Esophagus muscularis mucosa (tissue), 4 donors: Measurements from ENCODE around the gene WASF2. TPM values are rescaled to one million over a fixed set of nuclear protein-coding genes. Genes with fewer than 3 reads are reported as not detected.
A peak's percentile ranks its signal among the peaks of the same experiment; 100 is the strongest.

Experiments used
- DNase-seq: peaks from one replicate; pipeline ENCODE4 v3.0.0-alpha.2; 2017; ENCODE audit errors: extremely low spot score
- H3K27ac ChIP-seq, 4 donors: fragments of 200-600 bp; sonication (generic); replicated peaks in 1 of 4; 1 replicate in 3 of 4; 2 replicates in 1 of 4; pipeline ENCODE4 v1.5.1; 2016 to 2019; ENCODE audit warnings: mild to moderate bottlenecking in 1 of 4
- H3K27me3 ChIP-seq, 4 donors: fragments of 200-600 bp; sonication (generic); one replicate each; pipeline versions ENCODE4 v1.5.1 to v1.6.0; 2016 to 2019
- H3K36me3 ChIP-seq, 4 donors: fragments of 200-600 bp; sonication (generic); one replicate each; pipeline ENCODE4 v1.5.1; 2016 to 2019
- H3K4me1 ChIP-seq, 4 donors: fragments of 200-600 bp; sonication (generic); one replicate each; pipeline ENCODE4 v1.5.1; 2016 to 2019
- H3K4me3 ChIP-seq, 4 donors: fragments of 200-600 bp; sonication (generic); 1 replicate in 2 of 4; 2 replicates in 2 of 4; pipeline ENCODE4 v1.5.1; 2016 to 2019; ENCODE audit warnings: mild to moderate bottlenecking in 4 of 4, moderate library complexity in 1 of 4
- H3K9me3 ChIP-seq, 4 donors: fragments of 200-600 bp; sonication (generic); 1 replicate in 3 of 4; 2 replicates in 1 of 4; pipeline ENCODE4 v1.5.1; 2016 to 2019
- EP300 ChIP-seq: sonication (generic); formaldehyde crosslinking; IDR thresholded peaks from one replicate; pipeline ENCODE4 v1.6.1; 2017; ENCODE audit warnings: antibody characterized with exemption
- POLR2A ChIP-seq: fragments of 450-650 bp; IDR thresholded peaks from one replicate; pipeline ENCODE4 v1.6.1; 2017; ENCODE audit warnings: antibody characterized with exemption, moderate library complexity, mild to moderate bottlenecking, low read depth
- POLR2AphosphoS5 ChIP-seq, 2 donors: sonication (generic); formaldehyde crosslinking; IDR thresholded peaks; one replicate each; pipeline ENCODE4 v1.6.1; 2017; ENCODE audit warnings: antibody characterized with exemption in 2 of 2
- WGBS: methylation state at CpG from one replicate; pipeline ENCODE4 v1.1.5; 2018; 5-methylcytosine and 5-hydroxymethylcytosine counted together
- intact Hi-C: fragments of 100-400 bp; cut with DNase I; formaldehyde crosslinking; loops from one replicate; pipeline ENCODE4 v1.15.1; 2023
- total RNA-seq, 4 donors: library from RNA; depleted of rRNA; stranded (reverse); fragments of >200 nt; gene quantifications; one replicate each; pipeline versions ENCODE4 v1.1.0 to v1.2.1, GENCODE V29; 2016
- TF ChIP-seq, protein P1 (sequence below), 3 experiments: fragments of 200-600 bp in 2 of 3; fragments of 450-650 bp in 1 of 3; sonication (generic) in 2 of 3; IDR thresholded peaks; one replicate each; pipeline ENCODE4 v1.5.1; 2017 to 2019; ENCODE audit warnings: antibody characterized with exemption in 3 of 3, mild to moderate bottlenecking in 2 of 3, moderate library complexity in 1 of 3

Gene WASF2
- total RNA-seq, 4 donors from 2014 or later = 78.5 to 141 (median 101) TPM

DNA sequence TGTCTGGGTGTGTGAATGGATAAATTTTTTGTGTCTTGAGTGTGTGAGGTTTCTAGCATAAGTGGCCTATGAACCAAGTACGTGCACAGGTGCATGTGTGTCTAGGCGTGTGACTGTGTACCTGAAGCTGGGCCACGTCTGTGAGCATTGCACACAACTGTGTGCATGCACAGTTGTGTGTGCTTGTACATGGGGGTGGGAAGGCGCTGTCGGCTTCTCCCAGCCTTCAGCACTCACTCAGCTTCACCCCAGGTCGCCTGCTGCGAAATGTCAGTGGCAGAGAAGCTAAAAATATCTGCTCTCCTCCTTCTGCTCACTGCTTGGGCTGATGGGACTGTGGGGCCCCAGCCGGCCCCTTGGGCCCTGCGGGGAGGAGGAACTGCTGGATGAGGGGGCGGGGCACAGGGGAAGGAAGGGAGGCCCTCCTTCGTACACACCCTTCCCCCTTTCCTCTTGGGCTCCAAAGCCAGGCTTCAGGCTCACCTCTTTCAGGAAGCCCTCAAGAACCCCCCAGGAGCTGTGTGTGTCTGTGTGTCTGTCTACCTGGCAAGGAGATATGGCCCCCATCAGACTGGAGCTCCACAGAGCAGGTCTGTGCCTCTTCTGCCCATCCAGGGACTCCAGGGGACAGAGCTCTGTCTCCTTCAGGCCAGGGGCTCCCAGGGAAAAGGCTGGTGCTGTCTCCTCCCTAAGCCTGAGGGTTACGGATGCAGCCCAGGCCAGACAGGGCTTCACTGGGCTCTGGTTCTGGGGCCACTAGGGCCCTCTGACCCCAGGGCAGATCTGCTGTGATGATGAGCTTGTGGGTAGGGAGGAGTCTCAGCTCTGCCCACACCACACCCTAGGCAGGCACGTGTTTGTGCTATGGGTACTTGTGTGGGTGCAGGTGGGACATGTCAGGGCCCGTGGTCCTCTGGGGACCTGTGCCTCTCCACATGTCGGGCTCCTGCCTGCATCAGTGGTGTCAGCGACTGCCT, 35.6 kb upstream of the WASF2 start:
- TF ChIP-seq, protein P1, sequence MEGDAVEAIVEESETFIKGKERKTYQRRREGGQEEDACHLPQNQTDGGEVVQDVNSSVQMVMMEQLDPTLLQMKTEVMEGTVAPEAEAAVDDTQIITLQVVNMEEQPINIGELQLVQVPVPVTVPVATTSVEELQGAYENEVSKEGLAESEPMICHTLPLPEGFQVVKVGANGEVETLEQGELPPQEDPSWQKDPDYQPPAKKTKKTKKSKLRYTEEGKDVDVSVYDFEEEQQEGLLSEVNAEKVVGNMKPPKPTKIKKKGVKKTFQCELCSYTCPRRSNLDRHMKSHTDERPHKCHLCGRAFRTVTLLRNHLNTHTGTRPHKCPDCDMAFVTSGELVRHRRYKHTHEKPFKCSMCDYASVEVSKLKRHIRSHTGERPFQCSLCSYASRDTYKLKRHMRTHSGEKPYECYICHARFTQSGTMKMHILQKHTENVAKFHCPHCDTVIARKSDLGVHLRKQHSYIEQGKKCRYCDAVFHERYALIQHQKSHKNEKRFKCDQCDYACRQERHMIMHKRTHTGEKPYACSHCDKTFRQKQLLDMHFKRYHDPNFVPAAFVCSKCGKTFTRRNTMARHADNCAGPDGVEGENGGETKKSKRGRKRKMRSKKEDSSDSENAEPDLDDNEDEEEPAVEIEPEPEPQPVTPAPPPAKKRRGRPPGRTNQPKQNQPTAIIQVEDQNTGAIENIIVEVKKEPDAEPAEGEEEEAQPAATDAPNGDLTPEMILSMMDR (IDR thresholded peaks at IDR 0.05) = peak in 1 of 3 experiments; percentile 6
- TF ChIP-seq POLR2A (no peak), POLR2AphosphoS5 (IDR thresholded peaks at IDR 0.05) (peak; percentile 61 to 78), EP300 (no peak)
- Histone ChIP-seq H3K4me3 (peak overlapping the region; percentile 43 to 57 (median 53)), H3K27ac (peak overlapping the region; percentile 92 to 97 (median 96)), H3K4me1 (peaks cover 88 to 98% (median 96%) of the 10 kb centered on the region in 4 donors), H3K36me3 (no peaks in the 10 kb centered on the region), H3K9me3 (no peaks in the 10 kb centered on the region), H3K27me3 (no peaks in the 10 kb centered on the region)
- intact Hi-C loops = no loop called here
- DNase-seq = no peak
- WGBS = 31% methylated on average over 11 of the region's 16 CpGs

DNA sequence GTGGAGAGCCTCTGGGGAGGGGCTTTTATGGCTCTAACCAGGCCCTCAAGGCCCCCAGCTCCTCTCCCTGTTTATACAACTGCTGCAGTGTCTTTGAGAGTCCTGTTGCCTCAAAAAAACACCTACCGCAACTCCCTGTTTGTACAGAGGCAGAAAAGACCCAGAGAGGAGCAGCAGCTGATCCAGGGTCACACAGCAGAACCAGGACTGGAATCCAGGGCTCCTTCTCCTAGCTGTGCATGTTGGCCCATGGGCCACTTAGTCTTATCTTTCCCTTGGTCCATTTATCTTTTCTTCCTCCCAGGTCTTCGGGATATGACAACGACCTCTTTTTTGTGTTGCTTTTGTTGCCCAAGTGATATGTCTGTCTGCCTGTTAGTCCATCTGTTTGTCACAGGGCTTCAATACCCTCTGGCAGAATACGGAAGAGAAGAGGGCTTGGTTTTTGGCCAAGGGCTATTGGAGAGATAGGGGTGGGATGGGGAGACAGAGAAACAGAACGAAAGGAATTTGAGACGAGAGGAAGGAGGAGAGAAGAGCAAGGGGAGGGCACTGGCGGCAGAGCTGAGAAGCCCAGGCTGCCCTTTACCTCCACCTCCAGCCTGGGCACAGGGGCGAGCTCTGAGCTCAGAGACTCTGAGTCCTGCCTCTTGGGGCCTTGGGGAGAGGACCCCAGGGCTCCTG, 33.5 kb upstream of the WASF2 start:
- Histone ChIP-seq H3K36me3 (no peaks in the 10 kb centered on the region), H3K9me3 (no peaks in the 10 kb centered on the region), H3K27ac (peak overlapping the region; percentile 74 to 96 (median 94)), H3K4me3 (peak overlapping the region in 3 of 4 donors; percentile 22 to 42 (median 38)), H3K4me1 (peaks cover 91 to 100% (median 97%) of the 10 kb centered on the region in 4 donors), H3K27me3 (no peaks in the 10 kb centered on the region)
- intact Hi-C loops = no loop called here
- no peak for TF ChIP-seq EP300
- TF ChIP-seq POLR2AphosphoS5 (IDR thresholded peaks at IDR 0.05) = no peak
- TF ChIP-seq POLR2A = no peak
- TF ChIP-seq, protein P1 (IDR thresholded peaks at IDR 0.05) = no peak
- 43% methylated on average over 8 of the region's 8 CpGs for WGBS
- no peak for DNase-seq

DNA sequence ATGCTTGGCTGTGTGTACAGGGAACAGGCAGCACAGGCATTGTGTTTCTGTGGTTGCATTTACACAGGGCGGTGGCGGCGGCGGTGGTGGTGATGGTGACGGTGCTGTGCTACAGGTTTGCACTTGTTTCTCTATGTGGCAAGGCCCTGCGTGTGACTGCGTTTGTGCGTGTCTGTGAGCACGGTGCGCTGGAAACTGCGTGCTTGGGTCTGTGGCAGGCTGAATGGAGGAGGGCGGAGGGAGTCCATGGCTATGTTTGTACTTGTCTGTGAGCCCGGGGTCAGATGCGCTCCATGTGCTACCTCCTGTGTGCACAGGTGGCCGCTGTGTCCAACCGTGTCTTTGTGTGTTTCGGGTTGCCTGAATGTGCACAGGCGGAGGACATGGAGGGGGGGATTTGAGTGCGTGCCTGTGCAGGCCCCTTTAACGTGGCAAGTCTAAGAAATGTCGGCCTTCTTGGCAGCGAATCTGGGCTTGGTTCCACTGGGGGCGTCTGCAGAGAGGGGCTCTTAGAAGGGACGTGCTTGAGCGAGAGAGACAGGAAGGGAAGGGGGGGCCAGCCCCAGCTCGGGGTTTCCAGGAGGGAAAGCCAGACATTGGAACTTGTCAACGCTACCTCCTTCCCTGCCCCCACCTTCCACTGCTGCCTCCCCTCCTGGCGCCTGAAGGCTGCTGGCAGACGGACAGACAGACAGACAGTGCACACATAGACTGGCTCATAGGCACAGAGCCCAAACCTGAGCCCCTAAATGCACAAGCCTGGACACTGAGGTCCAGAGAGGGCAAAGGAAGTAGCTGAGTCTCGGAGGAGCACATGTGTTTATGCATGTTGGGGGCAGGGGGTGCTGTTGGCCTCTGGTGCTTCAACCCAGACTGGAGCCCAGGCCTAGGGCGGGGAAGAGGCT, 32.7 kb upstream of the WASF2 start:
- DNase-seq = no peak
- Histone ChIP-seq H3K4me1 (peaks cover 90 to 98% (median 95%) of the 10 kb centered on the region in 4 donors), H3K36me3 (no peaks in the 10 kb centered on the region), H3K9me3 (no peaks in the 10 kb centered on the region), H3K4me3 (peak overlapping the region; percentile 22 to 42 (median 39)), H3K27ac (peak overlapping the region; percentile 74 to 96 (median 94)), H3K27me3 (no peaks in the 10 kb centered on the region)
- 19% methylated on average over 19 of the region's 31 CpGs for WGBS
- intact Hi-C loops = no loop called here
- peak; percentile 20 to 58 for TF ChIP-seq POLR2AphosphoS5 (IDR thresholded peaks at IDR 0.05)
- TF ChIP-seq EP300 = no peak
- TF ChIP-seq, protein P1 (IDR thresholded peaks at IDR 0.05) = peak; percentile 29 to 40 (median 39)
- no peak for TF ChIP-seq POLR2A

DNA sequence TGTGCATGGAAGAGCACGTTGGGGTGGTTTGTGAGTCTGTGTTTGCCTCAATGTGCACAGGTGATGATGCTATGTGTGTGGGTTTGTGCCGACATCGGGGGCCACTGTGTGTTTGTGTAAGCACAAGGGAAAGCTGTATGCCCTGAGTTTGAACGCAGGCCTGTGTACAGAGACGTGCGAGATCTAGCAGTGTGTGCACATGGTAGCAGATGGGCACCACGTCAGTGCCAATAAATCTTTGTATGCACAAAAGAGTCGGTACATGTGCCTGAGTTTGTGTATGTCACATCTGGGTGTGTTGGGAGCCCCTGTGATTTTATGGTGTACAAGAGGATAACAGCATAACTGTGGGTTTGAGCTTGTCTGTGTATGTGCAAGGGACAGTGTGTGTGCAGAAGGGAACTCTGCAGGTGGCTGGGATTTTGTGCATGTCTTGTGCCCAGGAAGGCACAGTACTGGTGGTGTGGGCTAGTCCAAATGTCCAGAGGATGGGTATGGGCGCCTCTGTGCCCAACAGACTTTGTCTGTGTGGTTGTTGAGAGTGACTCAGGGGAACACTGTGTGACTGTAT, 32.0 kb upstream of the WASF2 start:
- intact Hi-C loops = no loop called here
- Histone ChIP-seq H3K4me3 (peak overlapping the region; percentile 22 to 42 (median 39)), H3K27ac (peak overlapping the region; percentile 74 to 96 (median 94))

More for the DNA sequence above, 32.0 kb upstream of the WASF2 start:
- no peaks in the 10 kb centered on the region for H3K9me3 ChIP-seq
- peaks cover 83 to 93% (median 92%) of the 10 kb centered on the region in 4 donors for H3K4me1 ChIP-seq
- no peak for DNase-seq
- WGBS = 44% methylated on average over 9 of the region's 9 CpGs
- H3K27me3 ChIP-seq = no peaks in the 10 kb centered on the region
- TF ChIP-seq, protein P1 (IDR thresholded peaks at IDR 0.05) = no peak
- TF ChIP-seq EP300 (no peak), POLR2AphosphoS5 (IDR thresholded peaks at IDR 0.05) (peak in 1 of 2 donors; percentile 59)
- no peaks in the 10 kb centered on the region for H3K36me3 ChIP-seq
